Neural cell (in vitro differentiated cells): ENCODE measurements around the gene GLYATL1. TPM values are rescaled to one million over a fixed set of nuclear protein-coding genes. Genes with fewer than 3 reads are reported as not detected.

Experiments
- H2AFZ ChIP-seq: fragments of 200-600, 300-800 bp; sonication (generic), shearing (Covaris generic); 2 replicates; pipeline ENCODE4 v1.6.0; 2014; ENCODE audit warnings: low read depth, mild to moderate bottlenecking, antibody characterized with exemption, low read length, moderate library complexity
- H3F3A ChIP-seq: fragments of 200-600 bp; shearing (Covaris generic); 2 replicates; pipeline ENCODE4 v1.6.1; 2016; ENCODE audit warnings: mild to moderate bottlenecking, moderate library complexity, mixed read lengths, antibody characterized with exemption, low read length; ENCODE audit not compliant: insufficient read depth, poor library complexity, severe bottlenecking
- H3K27ac ChIP-seq: fragments of 200-600, 300-800 bp; sonication (generic), shearing (Covaris generic); 2 replicates; pipeline ENCODE4 v1.5.1; 2014; ENCODE audit warnings: mild to moderate bottlenecking, low read length, moderate library complexity
- H3K27me3 ChIP-seq: fragments of 300-800, 200-600 bp; sonication (generic), shearing (Covaris generic); 2 replicates; pipeline ENCODE4 v1.6.0; 2014; ENCODE audit warnings: mild to moderate bottlenecking, low read depth, low read length, moderate library complexity; ENCODE audit not compliant: insufficient read depth
- H3K36me3 ChIP-seq: fragments of 300-800, 200-600 bp; sonication (generic), shearing (Covaris generic); 2 replicates; pipeline ENCODE4 v1.5.1; 2014; ENCODE audit warnings: mild to moderate bottlenecking, antibody characterized with exemption, low read length, moderate library complexity; ENCODE audit not compliant: insufficient read depth
- H3K4me2 ChIP-seq: fragments of 300-800, 200-600 bp; sonication (generic), shearing (Covaris generic); 2 replicates; pipeline ENCODE4 v1.6.0; 2014; ENCODE audit warnings: mild to moderate bottlenecking, low read length
- H3K4me3 ChIP-seq: fragments of 300-800, 200-600 bp; sonication (generic), shearing (Covaris generic); 2 replicates; pipeline ENCODE4 v1.5.1; 2014; ENCODE audit warnings: mild to moderate bottlenecking, low read length, moderate library complexity
- H3K79me2 ChIP-seq: fragments of 200-600 bp; shearing (Covaris generic); replicated peaks from 2 replicates; pipeline ENCODE4 v1.6.0; 2014; ENCODE audit warnings: mild to moderate bottlenecking, low read length, moderate library complexity; ENCODE audit not compliant: insufficient read depth
- H3K9ac ChIP-seq: fragments of 300-800, 200-600 bp; sonication (generic), shearing (Covaris generic); 2 replicates; pipeline ENCODE4 v1.6.1; 2016; ENCODE audit warnings: mild to moderate bottlenecking, low read length, mixed read lengths
- H3K9me2 ChIP-seq: fragments of 200-600 bp; shearing (Covaris generic); 2 replicates; pipeline ENCODE4 v1.6.1; 2016; ENCODE audit warnings: mild to moderate bottlenecking, low read length, mixed read lengths; ENCODE audit not compliant: insufficient read depth
- H3K9me3 ChIP-seq: fragments of 200-600, 300-800 bp; sonication (generic), shearing (Covaris generic); 2 replicates; pipeline ENCODE4 v1.6.1; 2016; ENCODE audit warnings: mild to moderate bottlenecking, mixed run types, low read length, moderate library complexity, mixed read lengths
- H4K20me1 ChIP-seq: fragments of 200-600 bp; shearing (Covaris generic); 2 replicates; pipeline ENCODE4 v1.6.1; 2016; ENCODE audit warnings: mild to moderate bottlenecking, mixed run types; ENCODE audit not compliant: insufficient read depth
- EP300 ChIP-seq: fragments of 450-650 bp; conservative IDR thresholded peaks from 2 replicates; pipeline ENCODE4 v1.6.1; 2014; ENCODE audit warnings: antibody characterized with exemption, mild to moderate bottlenecking, moderate library complexity; ENCODE audit not compliant: poor library complexity, severe bottlenecking
- EZH2 ChIP-seq: fragments of 200-600, 300-800 bp; shearing (Covaris generic), sonication (generic); IDR thresholded peaks from 2 replicates; pipeline ENCODE4 v1.6.1; 2014; ENCODE audit warnings: antibody characterized with exemption, low read length, borderline replicate concordance, mild to moderate bottlenecking; ENCODE audit not compliant: insufficient read depth, poor library complexity, severe bottlenecking
- MXI1 ChIP-seq: fragments of 450-650 bp; conservative IDR thresholded peaks from 2 replicates; pipeline ENCODE4 v1.6.1; 2014; ENCODE audit warnings: antibody characterized with exemption, mild to moderate bottlenecking; ENCODE audit not compliant: poor library complexity, severe bottlenecking
- POLR2AphosphoS5 ChIP-seq: IDR thresholded peaks from 2 replicates; pipeline ENCODE4 v1.6.1; 2012
- RAD21 ChIP-seq: fragments of 450-650 bp; conservative IDR thresholded peaks from 2 replicates; pipeline ENCODE4 v1.6.1; 2014; ENCODE audit warnings: antibody characterized with exemption, mild to moderate bottlenecking, moderate library complexity
- SMC3 ChIP-seq: fragments of 450-650 bp; conservative IDR thresholded peaks from 2 replicates; pipeline ENCODE4 v1.6.1; 2014; ENCODE audit warnings: antibody characterized with exemption, mild to moderate bottlenecking, moderate library complexity; ENCODE audit not compliant: poor library complexity
- TAF1 ChIP-seq: IDR thresholded peaks from 2 replicates; pipeline ENCODE4 v1.6.1; 2012; ENCODE audit warnings: low read depth
- polyA plus RNA-seq: library from polyadenylated mRNA; depleted of rRNA; stranded (reverse); fragments of >200 nt; gene quantifications from 2 replicates; pipeline ENCODE4 v1.2.3, GENCODE V29; 2014
- TF ChIP-seq, protein P1 (sequence below): IDR thresholded peaks from 2 replicates; pipeline ENCODE4 v1.6.1; 2012; ENCODE audit warnings: borderline replicate concordance
- TF ChIP-seq, protein P2 (sequence below): fragments of 450-650 bp; IDR thresholded peaks from 2 replicates; pipeline ENCODE4 v1.5.1; 2014; ENCODE audit warnings: antibody characterized with exemption, mild to moderate bottlenecking, moderate library complexity; ENCODE audit not compliant: poor library complexity, severe bottlenecking

The GLYATL1 gene
- polyA plus RNA-seq, 1 donor from 2014 or later, result 0.84 TPM

DNA sequence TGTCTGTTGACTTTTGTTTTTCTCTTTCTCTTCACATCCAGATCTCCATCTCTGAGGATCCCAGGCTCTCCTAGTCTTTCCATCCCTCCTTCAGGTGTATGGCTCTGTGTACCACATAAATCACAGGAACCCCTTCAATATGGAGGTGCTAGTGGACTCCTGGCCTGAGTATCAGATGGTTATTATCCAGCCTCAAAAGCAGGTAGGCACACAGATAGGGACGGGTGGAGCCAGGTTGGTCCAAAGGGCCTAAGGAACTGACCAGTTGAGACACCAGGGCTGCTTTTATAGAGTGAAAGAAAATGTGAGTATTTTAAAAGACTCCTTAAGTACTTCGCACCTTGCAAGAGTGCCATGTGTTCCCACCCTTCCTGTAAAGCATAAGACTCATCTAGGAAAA is 39.9 kb downstream of the GLYATL1 start:
- H3F3A ChIP-seq, result no peaks in the 10 kb centered on the region
- TF ChIP-seq MXI1 (no peak), POLR2AphosphoS5 (no peak), SMC3 (no peak), RAD21 (no peak), EP300 (no peak), EZH2 (no peak)
- no peaks in the 10 kb centered on the region for H3K36me3 ChIP-seq
- no peak overlapping the region for H3K4me3 ChIP-seq
- H3K4me2 ChIP-seq, result no peak overlapping the region
- H2AFZ ChIP-seq, result no peak overlapping the region
- no peaks in the 10 kb centered on the region for H3K9me2 ChIP-seq
- H4K20me1 ChIP-seq, result no peaks in the 10 kb centered on the region
- no peaks in the 10 kb centered on the region for H3K9me3 ChIP-seq
- no peak overlapping the region for H3K27ac ChIP-seq
- H3K79me2 ChIP-seq, result no peaks in the 10 kb centered on the region
- no peaks in the 10 kb centered on the region for H3K27me3 ChIP-seq
- H3K9ac ChIP-seq, result no peak overlapping the region

DNA sequence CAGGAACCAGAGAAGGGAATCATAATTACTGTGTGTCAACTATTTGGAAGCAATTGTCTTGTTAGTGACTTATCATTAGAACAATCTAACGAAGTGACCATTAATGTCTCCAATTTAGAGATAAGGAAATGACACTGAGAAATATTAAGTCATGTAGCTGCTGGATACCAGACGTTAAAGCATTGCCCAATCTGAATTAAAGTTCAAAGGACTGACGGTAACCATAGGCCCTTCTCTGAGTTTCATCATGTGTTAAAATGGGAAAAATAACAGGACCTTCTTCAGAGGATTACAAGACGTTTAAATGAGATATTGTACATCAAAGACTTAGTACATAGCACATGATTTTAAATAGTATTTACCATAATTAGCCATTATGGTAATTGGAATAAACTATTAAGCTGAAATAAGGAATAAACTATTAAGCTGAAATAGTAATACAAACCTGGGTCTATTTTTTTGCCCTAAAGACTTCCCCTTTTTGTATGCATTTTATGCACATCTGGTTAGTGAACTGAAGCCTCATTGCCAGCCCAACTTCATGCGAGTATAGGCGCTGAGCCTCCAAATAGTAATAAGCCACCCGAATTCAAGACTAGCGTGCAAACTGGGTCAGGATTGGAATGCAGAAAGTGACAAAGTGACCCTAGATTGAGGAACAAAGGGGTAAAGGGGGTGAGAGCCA is 41.0 kb downstream of the GLYATL1 start:
- TF ChIP-seq, protein P1, sequence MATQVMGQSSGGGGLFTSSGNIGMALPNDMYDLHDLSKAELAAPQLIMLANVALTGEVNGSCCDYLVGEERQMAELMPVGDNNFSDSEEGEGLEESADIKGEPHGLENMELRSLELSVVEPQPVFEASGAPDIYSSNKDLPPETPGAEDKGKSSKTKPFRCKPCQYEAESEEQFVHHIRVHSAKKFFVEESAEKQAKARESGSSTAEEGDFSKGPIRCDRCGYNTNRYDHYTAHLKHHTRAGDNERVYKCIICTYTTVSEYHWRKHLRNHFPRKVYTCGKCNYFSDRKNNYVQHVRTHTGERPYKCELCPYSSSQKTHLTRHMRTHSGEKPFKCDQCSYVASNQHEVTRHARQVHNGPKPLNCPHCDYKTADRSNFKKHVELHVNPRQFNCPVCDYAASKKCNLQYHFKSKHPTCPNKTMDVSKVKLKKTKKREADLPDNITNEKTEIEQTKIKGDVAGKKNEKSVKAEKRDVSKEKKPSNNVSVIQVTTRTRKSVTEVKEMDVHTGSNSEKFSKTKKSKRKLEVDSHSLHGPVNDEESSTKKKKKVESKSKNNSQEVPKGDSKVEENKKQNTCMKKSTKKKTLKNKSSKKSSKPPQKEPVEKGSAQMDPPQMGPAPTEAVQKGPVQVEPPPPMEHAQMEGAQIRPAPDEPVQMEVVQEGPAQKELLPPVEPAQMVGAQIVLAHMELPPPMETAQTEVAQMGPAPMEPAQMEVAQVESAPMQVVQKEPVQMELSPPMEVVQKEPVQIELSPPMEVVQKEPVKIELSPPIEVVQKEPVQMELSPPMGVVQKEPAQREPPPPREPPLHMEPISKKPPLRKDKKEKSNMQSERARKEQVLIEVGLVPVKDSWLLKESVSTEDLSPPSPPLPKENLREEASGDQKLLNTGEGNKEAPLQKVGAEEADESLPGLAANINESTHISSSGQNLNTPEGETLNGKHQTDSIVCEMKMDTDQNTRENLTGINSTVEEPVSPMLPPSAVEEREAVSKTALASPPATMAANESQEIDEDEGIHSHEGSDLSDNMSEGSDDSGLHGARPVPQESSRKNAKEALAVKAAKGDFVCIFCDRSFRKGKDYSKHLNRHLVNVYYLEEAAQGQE, result no peak
- TF ChIP-seq RAD21 (no peak), POLR2AphosphoS5 (no peak), EP300 (no peak), MXI1 (no peak), SMC3 (no peak), TAF1 (no peak), EZH2 (no peak)
- TF ChIP-seq, protein P2, sequence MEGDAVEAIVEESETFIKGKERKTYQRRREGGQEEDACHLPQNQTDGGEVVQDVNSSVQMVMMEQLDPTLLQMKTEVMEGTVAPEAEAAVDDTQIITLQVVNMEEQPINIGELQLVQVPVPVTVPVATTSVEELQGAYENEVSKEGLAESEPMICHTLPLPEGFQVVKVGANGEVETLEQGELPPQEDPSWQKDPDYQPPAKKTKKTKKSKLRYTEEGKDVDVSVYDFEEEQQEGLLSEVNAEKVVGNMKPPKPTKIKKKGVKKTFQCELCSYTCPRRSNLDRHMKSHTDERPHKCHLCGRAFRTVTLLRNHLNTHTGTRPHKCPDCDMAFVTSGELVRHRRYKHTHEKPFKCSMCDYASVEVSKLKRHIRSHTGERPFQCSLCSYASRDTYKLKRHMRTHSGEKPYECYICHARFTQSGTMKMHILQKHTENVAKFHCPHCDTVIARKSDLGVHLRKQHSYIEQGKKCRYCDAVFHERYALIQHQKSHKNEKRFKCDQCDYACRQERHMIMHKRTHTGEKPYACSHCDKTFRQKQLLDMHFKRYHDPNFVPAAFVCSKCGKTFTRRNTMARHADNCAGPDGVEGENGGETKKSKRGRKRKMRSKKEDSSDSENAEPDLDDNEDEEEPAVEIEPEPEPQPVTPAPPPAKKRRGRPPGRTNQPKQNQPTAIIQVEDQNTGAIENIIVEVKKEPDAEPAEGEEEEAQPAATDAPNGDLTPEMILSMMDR, result no peak
- Histone ChIP-seq H3K79me2 (no peaks in the 10 kb centered on the region), H3K9ac (no peak overlapping the region), H2AFZ (no peak overlapping the region), H3K27ac (no peak overlapping the region), H3K4me2 (no peak overlapping the region), H3K9me2 (no peaks in the 10 kb centered on the region), H4K20me1 (no peaks in the 10 kb centered on the region), H3K36me3 (no peaks in the 10 kb centered on the region), H3K9me3 (no peaks in the 10 kb centered on the region), H3K4me3 (no peak overlapping the region), H3K27me3 (no peaks in the 10 kb centered on the region), H3F3A (no peaks in the 10 kb centered on the region)
